UCSD-AML1 (cell line): Measurements from ENCODE around the gene ROBO1.
"Not testable (repeated sequence)": the region's sequence is repeated elsewhere in the genome, so short reads cannot be mapped to it uniquely, and the experiment has no call there.

Experiments
- DNase-seq: peaks from one replicate; lab custom pipeline; 2025; ENCODE audit not compliant: unreplicated experiment; lab: John Stamatoyannopoulos, UW

Gene ROBO1

DNA sequence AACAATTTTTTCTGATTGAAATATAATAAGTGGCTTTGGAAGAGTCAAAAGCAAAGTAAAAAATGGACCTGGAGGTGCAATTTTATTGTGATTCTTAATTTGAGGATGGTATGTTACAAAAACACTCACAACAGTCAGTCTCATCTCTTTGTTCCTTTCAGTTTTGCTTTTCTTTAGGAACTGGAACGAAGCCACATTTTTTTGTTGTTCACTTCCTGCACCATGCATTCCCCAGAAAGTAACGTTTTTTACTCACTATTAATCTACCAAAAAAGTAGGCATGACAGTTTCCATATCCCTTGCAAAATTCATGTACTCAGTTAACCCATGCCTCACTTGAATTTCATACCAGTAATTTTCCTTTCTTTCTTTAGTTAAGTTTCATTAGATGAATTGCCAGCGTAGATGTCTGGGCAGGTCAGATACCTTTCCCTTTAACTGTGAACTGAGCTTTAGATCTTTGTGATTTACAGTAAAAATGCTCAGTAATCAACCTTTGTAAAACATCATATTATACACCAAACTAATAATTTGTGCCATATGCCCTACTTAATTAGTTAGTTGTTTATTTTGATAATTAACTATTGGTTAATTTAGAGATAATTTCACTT, 384.3 kb downstream of the ROBO1 start:
- no peak for DNase-seq

DNA sequence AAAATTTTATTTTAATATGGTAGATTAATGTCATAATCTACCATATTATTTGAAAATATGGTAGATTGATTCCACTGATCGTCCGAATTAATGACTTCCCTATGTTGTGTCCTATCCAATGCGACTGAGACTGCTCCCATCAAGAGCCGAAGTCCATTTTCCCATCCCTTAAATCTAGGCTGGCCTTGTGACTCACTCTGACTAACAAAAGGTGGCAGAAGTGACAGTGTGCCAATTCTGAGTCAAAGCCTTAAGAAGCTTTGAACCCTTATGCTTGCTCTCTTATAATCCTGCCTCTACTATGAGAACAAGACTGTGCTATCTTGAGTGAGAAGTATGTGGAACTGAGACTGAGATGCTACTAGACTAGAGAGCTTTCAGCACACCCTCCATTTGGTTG, 387.2 kb downstream of the ROBO1 start:
- no peak for DNase-seq

DNA sequence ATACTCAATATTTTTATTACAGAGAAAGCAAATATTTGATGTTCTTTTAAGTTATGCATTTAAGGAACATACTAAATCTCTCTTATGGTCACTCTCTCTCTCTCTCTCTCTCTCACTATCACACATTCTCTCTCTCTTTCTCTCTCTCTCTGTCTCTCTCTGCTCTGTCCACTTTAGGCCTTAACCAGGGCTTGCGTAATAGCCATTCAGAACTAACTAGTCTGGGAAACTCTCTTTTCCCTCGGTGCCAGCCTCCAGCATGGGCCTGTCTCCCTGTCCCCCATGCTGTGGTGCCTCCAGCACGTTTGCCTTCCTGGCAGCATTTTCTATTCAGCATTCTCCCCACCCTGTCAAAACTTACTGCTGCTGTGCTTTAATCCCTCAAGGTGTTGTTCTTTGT, 389.7 kb downstream of the ROBO1 start:
- no peak for DNase-seq

DNA sequence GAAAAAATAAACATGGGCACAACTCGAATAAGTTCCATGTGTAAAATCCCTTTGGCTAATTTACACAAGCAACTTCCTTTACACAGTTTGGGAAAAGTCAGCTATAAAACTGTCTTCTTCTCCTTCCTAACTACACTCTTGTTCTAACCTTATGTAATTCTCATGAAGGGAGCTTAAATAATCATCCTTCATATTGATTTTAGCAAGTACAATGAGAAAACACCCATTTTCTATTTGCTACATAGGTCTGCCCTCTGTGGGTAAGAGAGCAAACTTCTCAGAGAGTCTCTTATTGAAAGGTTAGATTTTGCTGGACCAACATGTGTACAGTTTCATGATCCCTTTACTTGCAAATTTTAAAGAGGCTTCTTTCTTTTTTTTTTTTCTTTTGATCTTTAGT, 398.5 kb downstream of the ROBO1 start:
- no peak for DNase-seq

DNA sequence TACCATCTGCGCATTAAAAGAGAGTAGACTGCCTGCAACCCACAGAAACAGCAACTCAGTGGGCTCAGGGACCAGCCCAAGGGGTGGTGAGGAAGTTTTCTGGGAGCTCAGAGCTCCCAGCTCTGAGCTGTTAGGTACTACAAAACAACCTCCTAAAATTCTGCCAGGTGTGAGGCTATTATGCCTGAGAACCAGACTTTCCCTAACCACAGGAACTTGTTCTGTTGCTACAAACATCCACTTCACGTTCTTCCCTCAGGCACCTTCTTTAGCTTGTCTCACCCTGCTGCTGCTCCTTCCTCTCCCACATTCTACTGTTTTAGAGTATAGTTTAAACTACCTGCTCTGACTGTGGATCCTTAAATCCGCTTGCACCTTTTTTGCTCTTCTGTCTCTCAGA, 399.4 kb downstream of the ROBO1 start:
- DNase-seq, result no peak

DNA sequence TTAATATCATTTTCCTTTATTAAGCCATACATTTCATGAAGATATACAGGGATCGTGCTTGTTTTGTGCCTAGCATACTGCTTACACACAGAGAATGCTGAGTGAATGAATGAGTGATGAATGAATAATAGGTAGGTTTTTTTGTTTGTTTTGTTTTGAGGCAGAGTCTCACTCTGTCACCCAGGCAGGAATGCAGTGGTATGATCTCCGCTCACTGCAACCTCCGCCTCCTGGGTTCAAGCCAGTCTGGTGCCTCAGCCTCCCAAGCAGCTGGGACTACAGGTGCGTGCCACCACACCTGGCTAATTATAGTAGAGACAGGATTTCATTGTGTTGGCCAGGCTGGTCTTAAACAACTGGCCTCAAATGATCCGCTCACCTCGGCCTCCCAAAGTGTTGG, 400.0 kb downstream of the ROBO1 start:
- DNase-seq, result no peak

DNA sequence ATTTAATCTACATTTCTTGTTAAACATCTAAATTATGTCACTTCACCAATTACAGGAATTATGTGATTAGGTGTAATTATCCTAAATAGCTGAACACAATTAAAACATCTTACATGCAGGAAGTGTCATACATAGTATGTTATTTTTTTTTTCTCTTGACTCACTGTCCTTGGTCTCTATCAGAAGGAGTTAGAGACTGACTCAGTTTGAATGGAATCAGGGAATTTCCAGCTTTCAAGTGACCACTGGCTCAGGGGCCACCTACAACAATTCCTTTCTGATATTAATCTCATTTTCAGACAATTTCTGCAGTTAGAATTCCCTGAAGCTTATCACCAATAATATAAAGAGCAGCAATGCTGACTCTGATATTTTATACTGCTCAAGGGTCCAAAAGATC, 400.7 kb downstream of the ROBO1 start:
- DNase-seq, result no peak

DNA sequence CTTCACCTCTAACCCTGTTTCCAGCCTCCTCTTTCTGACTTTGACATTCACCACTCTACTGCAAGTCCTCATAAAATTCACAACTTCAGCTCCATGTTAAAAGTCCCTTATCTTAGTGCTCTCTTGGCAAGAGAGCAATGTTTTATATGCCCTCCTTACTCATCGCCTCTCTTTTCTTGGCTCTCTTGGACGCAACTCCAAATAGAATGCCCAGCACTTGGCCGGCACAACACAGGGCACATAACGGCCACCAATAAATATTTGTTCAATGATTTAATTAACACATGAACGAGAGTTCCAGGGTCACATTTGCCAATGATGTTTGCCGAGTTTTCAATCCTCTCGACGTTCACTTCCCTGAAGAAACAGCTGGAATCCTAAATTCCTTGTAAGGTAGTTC, 401.4 kb downstream of the ROBO1 start:
- no peak for DNase-seq

DNA sequence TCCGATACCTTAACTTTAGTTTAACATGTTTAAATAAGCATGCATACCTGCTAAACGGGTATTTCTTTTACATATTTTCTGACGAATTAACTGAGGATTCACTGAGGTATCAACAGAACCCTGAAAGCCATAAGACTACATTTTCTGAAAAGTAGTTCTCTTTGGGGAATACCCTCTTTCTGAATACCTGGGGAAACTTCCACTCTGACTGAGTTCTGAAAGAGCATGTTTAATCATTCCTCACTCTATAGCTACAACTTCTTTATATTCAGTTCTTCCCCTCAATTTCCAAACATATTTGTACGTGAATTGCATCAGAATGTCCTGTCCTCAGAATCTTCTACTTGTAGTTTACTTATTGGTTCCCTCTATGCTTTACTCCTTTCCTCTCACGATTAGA, 403.0 kb downstream of the ROBO1 start:
- DNase-seq, result no peak

DNA sequence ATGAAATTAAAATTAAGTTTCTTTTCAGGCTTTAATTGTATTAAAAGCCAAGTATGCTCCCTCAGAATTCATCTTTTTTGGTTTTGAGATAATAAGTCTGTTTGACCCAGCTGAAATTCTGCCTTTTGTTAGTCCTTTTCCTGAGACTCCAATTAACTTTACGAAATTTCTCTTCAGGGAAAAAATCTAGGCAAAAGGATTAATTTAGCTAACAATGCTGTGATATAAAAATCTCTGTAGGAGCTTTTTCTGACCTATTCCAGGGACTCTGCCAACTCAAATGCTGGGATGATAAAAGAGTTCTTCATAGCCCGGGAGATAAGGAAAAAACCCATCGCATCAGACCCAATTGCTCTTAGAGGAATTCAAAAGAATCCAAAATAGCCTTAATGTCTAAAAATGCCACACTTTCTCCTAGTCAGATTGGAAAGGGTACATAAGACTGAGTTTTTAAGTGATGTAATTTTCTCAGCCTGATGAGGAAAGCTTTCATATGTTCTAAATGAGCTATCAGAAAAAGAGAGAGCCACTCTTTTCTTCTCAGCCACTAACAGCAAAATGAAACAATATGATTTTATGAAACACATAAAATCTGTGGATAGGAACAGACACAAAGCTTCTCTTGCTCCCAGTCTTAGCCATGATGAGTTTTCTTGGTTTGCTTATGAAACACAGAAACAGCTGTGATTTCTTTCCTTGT, 405.1 kb downstream of the ROBO1 start:
- no peak for DNase-seq

DNA sequence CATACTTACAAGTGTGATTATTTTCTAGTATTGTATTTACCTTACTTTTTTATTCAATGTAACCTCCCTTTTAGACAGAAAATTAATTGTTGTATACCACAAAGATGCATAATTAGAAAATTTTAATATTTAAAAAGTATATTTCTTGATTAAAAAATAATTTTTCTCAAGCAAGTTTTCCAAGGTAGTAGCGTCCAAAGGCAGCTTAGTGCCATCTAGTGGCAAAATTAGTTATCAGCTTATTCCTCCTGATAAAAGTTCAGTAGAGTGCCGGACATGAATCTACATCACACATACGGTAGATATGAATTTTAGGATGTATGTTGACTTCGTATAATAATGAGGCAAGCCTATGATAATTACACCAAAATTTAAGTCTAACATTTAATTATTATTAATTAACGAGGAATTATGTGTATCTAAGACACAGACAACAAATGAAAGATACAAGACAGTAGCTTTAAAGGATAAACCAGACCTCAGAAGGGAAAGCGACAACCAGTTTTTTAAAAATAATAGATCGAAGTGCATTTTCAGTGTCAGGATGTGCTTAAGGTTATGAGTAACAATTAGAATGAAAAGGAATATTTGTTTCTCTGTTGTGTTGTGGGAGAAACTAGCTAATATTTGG, 405.9 kb downstream of the ROBO1 start:
- DNase-seq, result no peak

DNA sequence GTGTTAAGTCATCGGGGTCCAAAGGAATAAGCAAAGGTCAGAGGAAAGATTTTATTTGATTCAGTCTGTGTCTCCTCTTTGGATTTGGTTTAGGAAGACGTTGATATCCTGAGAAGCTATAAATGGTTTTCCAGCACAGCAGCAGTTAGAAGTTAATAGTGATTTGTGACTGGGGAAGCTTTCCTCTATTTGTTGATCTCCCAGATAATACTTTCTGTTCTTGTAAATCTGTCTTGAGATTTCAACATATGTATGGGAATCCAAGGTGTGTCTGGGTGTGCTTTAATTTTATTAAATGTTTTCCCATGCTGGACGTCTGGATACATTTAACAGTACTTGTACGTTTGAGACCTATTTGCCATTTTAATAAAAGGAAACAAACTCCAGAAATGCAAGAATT, 409.5 kb downstream of the ROBO1 start:
- no peak for DNase-seq

DNA sequence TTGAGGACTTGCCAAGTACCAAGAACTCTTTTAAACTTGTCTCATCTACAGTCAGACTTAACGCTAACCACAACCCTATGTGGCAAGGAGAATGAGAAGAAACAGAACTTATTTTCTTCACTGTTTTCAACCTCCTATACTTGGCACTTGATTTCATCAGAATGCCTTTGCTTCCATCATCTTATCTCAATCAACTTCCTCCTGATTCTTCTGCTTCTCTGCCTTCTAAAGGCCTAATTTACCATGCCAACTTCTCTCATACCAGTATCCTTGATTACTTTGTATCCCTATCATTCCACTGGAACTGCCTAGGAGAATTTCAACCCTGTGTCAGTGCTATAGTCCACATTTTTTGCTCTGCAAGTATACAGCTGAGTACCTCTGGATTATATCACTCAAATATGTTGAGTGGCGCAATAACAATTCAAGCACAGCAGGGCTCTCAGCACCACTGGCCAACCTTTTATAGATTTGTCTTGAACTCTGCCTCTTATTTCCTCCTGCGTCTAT, 413.6 kb downstream of the ROBO1 start:
- DNase-seq, result no peak

DNA sequence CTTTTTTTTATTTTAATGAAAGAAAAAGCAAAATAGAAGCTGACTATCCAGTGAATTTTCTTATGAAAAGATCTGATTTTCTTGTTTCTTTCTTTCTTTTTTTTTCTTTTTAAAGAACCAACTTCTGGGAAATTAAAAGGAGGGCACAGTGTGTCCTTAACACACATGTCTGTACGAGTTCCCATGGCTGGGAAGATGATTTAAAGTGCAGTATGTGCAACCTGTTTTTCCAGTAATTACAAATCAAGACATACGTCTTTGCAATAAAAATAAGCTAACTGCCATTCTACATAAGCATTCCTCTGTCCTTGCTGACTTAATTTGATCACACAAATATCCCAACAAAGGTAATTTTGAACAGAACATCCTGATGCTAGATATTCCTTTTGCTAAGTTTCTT, 416.1 kb downstream of the ROBO1 start:
- DNase-seq, result no peak

DNA sequence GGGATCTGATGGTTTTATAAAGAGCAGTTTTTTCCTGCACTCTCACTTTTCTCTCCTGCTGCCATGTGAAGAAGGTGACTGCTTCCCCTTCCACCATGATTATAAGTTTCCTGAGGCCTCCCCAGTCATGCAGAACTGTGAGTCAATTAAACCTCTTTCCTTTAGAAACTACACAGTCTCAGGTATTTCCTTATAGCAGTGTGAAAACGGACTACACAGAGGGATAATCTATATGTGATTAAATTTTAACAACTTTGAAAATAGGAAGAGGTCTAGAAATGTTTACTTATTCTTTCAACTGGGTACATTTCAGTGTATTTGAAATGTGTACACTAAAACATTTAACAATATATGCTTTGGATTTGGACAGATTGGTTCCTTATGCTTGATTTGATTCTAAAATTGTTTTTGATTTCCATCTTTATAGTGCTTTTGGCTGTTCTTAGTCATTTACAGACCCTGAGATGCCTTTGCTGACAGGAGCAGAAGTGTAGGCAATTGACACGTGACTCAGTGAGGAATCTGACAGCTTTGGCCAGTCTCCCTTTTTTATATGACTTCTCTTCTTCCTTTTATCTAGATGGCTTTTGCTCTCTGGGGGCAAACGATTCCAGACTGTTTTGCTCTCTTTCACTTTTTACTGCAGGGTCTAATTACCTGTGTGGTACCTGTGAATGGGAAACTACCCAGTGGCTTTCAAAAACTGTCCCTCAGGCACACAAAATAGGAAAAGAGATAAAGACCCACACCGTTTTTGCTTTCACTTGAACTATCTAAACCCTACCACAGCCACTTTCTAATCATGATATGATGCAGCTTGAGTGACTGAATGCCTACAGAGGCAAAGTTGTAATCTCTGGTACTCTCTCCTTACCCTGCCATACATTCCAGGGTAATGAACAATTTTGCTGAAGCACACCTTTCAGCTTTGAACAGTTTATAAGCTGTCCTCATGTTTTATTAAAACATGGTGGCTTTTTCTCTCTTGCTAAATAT, 422.6 kb downstream of the ROBO1 start:
- no peak for DNase-seq

DNA sequence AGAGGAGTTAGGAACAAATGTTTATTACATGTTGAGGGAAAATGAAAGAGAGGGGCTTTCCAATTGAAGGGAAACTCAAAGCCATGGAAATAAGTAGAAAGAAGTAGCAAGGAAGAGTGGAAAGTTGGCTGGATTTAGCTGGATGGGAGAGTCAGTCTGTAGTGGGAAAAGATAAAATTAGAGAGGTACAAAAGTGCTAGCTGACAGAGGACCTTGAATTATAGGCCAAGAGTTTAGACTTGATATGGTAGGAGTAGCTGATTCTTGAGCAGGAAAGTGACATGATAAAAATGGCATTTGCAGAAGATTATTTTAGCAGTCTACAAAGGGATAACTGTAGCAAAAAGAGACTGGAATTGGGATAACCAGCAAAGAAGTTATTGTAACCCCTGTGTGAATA, 425.8 kb downstream of the ROBO1 start:
- no peak for DNase-seq

DNA sequence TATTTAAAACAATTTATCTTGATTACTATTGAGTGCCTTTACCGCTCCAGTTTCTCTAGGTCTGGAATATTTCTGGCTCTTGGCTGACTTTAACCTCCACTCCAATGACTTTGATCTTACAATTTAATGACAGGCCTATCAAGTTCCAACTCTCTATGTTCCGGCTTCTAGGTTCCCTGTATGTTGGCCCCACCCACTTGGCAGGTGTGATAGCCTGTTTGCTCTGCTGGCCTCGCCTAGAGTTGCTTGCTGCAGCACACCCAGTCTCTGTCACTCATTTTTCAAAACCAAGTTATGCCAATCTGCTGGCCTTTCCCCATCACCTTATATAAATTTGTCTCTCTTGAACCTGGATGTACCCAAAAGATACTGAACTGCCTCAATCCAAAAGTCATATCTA, 428.0 kb downstream of the ROBO1 start:
- DNase-seq, result no peak

DNA sequence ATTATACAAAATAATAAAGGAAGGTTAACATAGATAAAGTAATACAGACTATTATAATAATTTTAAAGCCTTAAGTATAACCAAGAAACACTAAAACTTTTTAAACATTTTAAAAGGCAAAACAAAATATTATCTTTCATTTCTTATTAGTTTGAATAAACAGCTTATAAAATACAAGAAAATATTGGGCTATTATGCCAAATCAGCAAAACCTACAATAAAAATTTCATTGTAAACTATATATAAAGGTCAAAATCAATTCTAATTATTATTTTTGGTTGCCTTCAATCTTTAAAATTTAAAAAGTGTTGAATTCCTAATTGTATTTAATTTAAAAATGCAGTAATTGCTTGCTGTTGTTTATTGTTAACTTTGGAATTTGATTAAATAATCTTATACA, 430.0 kb downstream of the ROBO1 start:
- DNase-seq, result no peak

DNA sequence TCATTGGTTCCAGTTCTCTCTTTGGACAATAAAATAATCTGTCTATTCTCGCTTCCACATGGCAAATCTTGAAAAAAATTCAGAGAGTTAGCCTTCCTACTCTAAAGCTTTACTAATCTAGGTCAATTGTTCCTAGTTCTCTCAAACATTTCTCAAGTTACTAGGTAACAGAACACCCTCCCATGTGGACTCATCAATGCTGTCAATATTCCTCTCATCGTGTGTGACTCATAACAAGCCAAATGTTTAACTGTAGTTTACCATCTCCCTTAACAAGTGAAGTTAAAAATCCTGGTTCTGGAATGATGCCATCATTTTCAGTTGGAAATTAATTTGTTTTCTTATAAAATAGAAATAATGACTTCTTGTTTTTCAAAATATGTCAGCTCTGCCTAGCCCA, 438.6 kb downstream of the ROBO1 start:
- no peak for DNase-seq

DNA sequence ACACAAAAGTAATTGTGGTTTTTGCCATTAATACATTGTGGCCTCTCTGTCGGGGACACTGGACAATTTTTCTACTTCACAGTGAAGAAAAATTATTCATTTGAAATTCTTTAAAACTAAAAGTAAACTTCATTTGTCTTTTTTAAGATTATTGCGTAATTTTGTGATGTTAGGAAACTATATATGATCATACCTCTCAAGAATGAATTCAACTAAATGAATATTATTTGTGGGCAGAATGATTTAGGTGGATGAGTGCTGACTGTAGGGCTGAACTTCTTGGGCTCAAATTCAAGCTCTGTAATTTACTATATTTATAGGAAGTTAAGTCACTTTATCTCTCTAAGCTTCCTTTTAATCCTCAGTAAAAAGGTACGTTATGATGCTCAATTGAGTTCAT, 441.2 kb downstream of the ROBO1 start:
- no peak for DNase-seq

DNA sequence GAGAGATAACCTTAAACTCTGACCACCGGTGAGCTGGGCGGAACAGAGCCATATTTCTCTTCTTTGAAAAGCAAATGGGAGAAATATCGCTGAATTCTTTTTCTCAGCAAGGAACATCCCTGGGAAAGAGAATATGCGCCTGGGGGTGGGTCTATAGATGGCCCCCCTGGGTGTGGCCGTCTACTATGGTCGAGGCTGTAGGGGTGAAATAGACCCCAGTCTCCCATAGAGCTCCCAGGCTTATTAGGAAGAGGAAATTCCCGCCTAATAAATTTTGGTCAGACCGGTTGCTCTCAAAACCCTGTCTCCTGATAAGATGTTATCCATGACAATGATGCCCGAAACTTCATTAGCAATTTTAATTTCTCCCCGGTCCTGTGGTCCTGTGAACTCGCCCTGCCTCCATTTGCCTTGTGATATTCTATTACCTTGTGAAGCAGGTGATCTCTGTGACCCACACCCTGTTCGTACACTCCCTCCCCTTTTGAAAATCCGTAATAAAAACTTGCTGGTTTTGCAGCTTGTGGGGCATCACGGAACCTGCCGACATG, 441.9 kb downstream of the ROBO1 start:
- not testable (repeated sequence) for DNase-seq
